ENCODE measurements around the gene CD59.

CD59 gene

GRCh38 chr11:33700063-33700501 lies 36.1 kb downstream of the CD59 start:
- H3K9me2 ChIP-seq (replicated peaks; ENCODE audit: insufficient read depth, low read length): no peaks in the 10 kb centered on the region
- no peaks in the 10 kb centered on the region for H3K9me3 ChIP-seq (ENCODE audit: insufficient read depth, low read length)
- TF ChIP-seq CTCF (IDR thresholded peaks at IDR 0.05; ENCODE audit: insufficient read depth, low read length, poor library complexity, severe bottlenecking) (no peak), EZH2phosphoT487 (conservative IDR thresholded peaks at IDR 0.05; ENCODE audit: low read length) (no peak)
- no peak overlapping the region for H3K27ac ChIP-seq (ENCODE audit: low read depth, low read length)
- H3K4me3 ChIP-seq (ENCODE audit: insufficient read depth, low read length, poor library complexity, severe bottlenecking): no peak overlapping the region
- H3K4me2 ChIP-seq (ENCODE audit: low read depth, low read length, poor library complexity, severe bottlenecking): peak overlapping the region; percentile 56
- H3F3A ChIP-seq (ENCODE audit: insufficient read depth): no peaks in the 10 kb centered on the region
- no peak overlapping the region for H3K9ac ChIP-seq (ENCODE audit: low read length)
- H3K36me3 ChIP-seq (ENCODE audit: low read length): no peaks in the 10 kb centered on the region
- no peaks in the 10 kb centered on the region for H3K79me2 ChIP-seq (ENCODE audit: insufficient read depth, low read length)
- no peaks in the 10 kb centered on the region for H4K20me1 ChIP-seq (ENCODE audit: low read depth, low read length)
- H3K27me3 ChIP-seq (ENCODE audit: low read length): no peaks in the 10 kb centered on the region
- no peak overlapping the region for H2AFZ ChIP-seq (ENCODE audit: low read depth, low read length, severe bottlenecking)

DNA sequence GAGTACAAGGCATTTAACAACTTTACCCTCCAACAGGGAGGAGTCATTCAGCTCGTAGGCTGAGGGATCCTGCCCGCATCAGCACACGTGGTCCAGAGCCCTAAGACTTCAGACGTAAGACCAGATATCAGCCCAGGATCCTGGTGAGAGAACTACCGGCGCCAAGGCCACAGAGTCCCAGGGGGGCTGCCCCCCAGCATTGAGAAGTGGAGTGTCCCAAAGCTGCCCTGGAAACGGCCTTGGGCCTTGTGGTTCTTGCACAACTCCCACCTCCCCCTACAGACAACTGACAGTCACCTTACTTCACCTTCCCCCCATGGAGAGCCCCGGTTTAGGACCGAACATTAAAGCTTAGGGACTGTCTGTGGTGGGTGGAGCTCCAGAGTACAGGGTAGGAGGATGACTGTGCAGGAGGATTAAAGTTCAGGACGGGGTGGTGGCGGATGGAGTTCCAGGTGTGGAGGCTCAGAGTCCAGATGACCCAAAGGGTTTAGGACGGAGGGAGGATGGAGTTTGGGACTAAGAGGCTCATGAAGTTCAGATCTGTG lies 36.6 kb downstream of the CD59 start:
- Histone ChIP-seq H3K9me3 (ENCODE audit: insufficient read depth, low read length) (no peaks in the 10 kb centered on the region), H3K4me2 (ENCODE audit: low read depth, low read length, poor library complexity, severe bottlenecking) (no peak overlapping the region), H3F3A (ENCODE audit: insufficient read depth) (no peaks in the 10 kb centered on the region), H3K9me2 (replicated peaks; ENCODE audit: insufficient read depth, low read length) (no peaks in the 10 kb centered on the region), H3K4me3 (ENCODE audit: insufficient read depth, low read length, poor library complexity, severe bottlenecking) (no peak overlapping the region), H2AFZ (ENCODE audit: low read depth, low read length, severe bottlenecking) (no peak overlapping the region), H3K79me2 (ENCODE audit: insufficient read depth, low read length) (no peaks in the 10 kb centered on the region), H3K27me3 (ENCODE audit: low read length) (no peaks in the 10 kb centered on the region), H3K36me3 (ENCODE audit: low read length) (no peaks in the 10 kb centered on the region), H3K27ac (ENCODE audit: low read depth, low read length) (no peak overlapping the region), H4K20me1 (ENCODE audit: low read depth, low read length) (no peaks in the 10 kb centered on the region), H3K9ac (ENCODE audit: low read length) (no peak overlapping the region)
- TF ChIP-seq CTCF (IDR thresholded peaks at IDR 0.05; ENCODE audit: insufficient read depth, low read length, poor library complexity, severe bottlenecking) (no peak), EZH2phosphoT487 (conservative IDR thresholded peaks at IDR 0.05; ENCODE audit: low read length) (no peak)

GRCh38 chr11:33698921-33699320 lies 37.3 kb downstream of the CD59 start:
- no peak overlapping the region for H2AFZ ChIP-seq (ENCODE audit: low read depth, low read length, severe bottlenecking)
- no peak overlapping the region for H3K4me2 ChIP-seq (ENCODE audit: low read depth, low read length, poor library complexity, severe bottlenecking)
- H3K27me3 ChIP-seq (ENCODE audit: low read length): no peaks in the 10 kb centered on the region
- no peaks in the 10 kb centered on the region for H3K79me2 ChIP-seq (ENCODE audit: insufficient read depth, low read length)
- TF ChIP-seq EZH2phosphoT487 (conservative IDR thresholded peaks at IDR 0.05; ENCODE audit: low read length) (no peak), CTCF (IDR thresholded peaks at IDR 0.05; ENCODE audit: insufficient read depth, low read length, poor library complexity, severe bottlenecking) (no peak)
- H4K20me1 ChIP-seq (ENCODE audit: low read depth, low read length): no peaks in the 10 kb centered on the region
- no peak overlapping the region for H3K27ac ChIP-seq (ENCODE audit: low read depth, low read length)
- H3F3A ChIP-seq (ENCODE audit: insufficient read depth): no peaks in the 10 kb centered on the region
- H3K9me2 ChIP-seq (replicated peaks; ENCODE audit: insufficient read depth, low read length): no peaks in the 10 kb centered on the region
- no peak overlapping the region for H3K9ac ChIP-seq (ENCODE audit: low read length)
- H3K36me3 ChIP-seq (ENCODE audit: low read length): no peaks in the 10 kb centered on the region
- H3K9me3 ChIP-seq (ENCODE audit: insufficient read depth, low read length): no peaks in the 10 kb centered on the region
- H3K4me3 ChIP-seq (ENCODE audit: insufficient read depth, low read length, poor library complexity, severe bottlenecking): no peak overlapping the region
